OCI-LY7 (cell line): ENCODE data around the gene COL5A1. TPM values are rescaled to one million over a fixed set of nuclear protein-coding genes. Genes with fewer than 3 reads are reported as not detected.

Experiments
- BruUV-seq: library from RNA; stranded (reverse); fragments of 400-500 nt; replicated peaks from 2 replicates; lab custom pipeline; 2021; lab: Mats Ljungman, UMichigan
- CTCF ChIA-PET: fragments of 300-600 bp; sonication (Branson Sonifier 250); formaldehyde crosslinking; loops from one replicate; lab custom pipeline; 2022; ENCODE audit warnings: antibody characterized with exemption; ENCODE audit not compliant: unreplicated experiment; lab: Charles Lee
- POLR2A ChIA-PET: fragments of 300-600 bp; sonication (Branson Sonifier 250); formaldehyde crosslinking; loops from one replicate; lab custom pipeline; 2022; ENCODE audit warnings: antibody characterized with exemption; lab: Charles Lee
- DNase-seq: peaks from one replicate; pipeline ENCODE4 v3.0.0-alpha.2; 2015; ENCODE audit warnings: low spot score
- H2AFZ ChIP-seq: fragments of 200-600 bp; sonication (generic), shearing (Covaris generic); 2 replicates; pipeline ENCODE4 v1.6.1; 2014; ENCODE audit warnings: mild to moderate bottlenecking, antibody characterized with exemption, low read length, moderate library complexity
- H3K27ac ChIP-seq: fragments of 200-600 bp; sonication (generic); 2 replicates; pipeline ENCODE4 v1.5.1; 2014; ENCODE audit warnings: mixed run types, low read depth, mild to moderate bottlenecking, moderate library complexity, low read length, inconsistent platforms; ENCODE audit not compliant: poor library complexity, severe bottlenecking
- H3K36me3 ChIP-seq: fragments of 200-600 bp; sonication (generic); 2 replicates; pipeline ENCODE4 v1.6.1; 2014; ENCODE audit warnings: mild to moderate bottlenecking, antibody characterized with exemption, low read length, moderate library complexity, mixed read lengths; ENCODE audit not compliant: insufficient read depth
- H3K4me1 ChIP-seq: fragments of 200-600 bp; sonication (generic); 2 replicates; pipeline ENCODE4 v1.5.1; 2014; ENCODE audit warnings: mild to moderate bottlenecking, low read length; ENCODE audit not compliant: insufficient read depth, poor library complexity, severe bottlenecking
- H3K4me2 ChIP-seq: fragments of 200-600 bp; sonication (generic); 2 replicates; pipeline ENCODE4 v1.6.1; 2014; ENCODE audit warnings: mild to moderate bottlenecking, low read length
- H3K4me3 ChIP-seq: fragments of 200-600 bp; sonication (generic); 2 replicates; pipeline ENCODE4 v1.5.1; 2014; ENCODE audit warnings: mild to moderate bottlenecking, low read depth, low read length; ENCODE audit not compliant: poor library complexity, severe bottlenecking
- H3K79me2 ChIP-seq: fragments of 200-600 bp; sonication (generic); 2 replicates; pipeline ENCODE4 v1.6.1; 2016; ENCODE audit warnings: low read depth, mild to moderate bottlenecking, low read length, moderate library complexity, mixed read lengths; ENCODE audit not compliant: insufficient read depth
- H3K9me2 ChIP-seq: fragments of 200-600 bp; sonication (generic); 2 replicates; pipeline ENCODE4 v1.6.1; 2016; ENCODE audit warnings: mild to moderate bottlenecking, low read length, mixed read lengths; ENCODE audit not compliant: insufficient read depth
- H3K9me3 ChIP-seq: fragments of 200-600 bp; sonication (generic); 2 replicates; pipeline ENCODE4 v1.6.1; 2014; ENCODE audit warnings: mild to moderate bottlenecking, mixed run types, low read length, mixed read lengths
- H4K20me1 ChIP-seq: fragments of 200-600 bp; sonication (generic); 2 replicates; pipeline ENCODE4 v1.6.1; 2014; ENCODE audit warnings: mild to moderate bottlenecking, antibody characterized with exemption, low read length, moderate library complexity, mixed read lengths; ENCODE audit not compliant: insufficient read depth
- EZH2phosphoT487 ChIP-seq: fragments of 200-600 bp; sonication (generic); IDR thresholded peaks from 2 replicates; pipeline ENCODE4 v1.6.1; 2018; ENCODE audit warnings: low read depth, borderline replicate concordance, mild to moderate bottlenecking, mixed run types, antibody characterized with exemption, low read length, moderate library complexity, mixed read lengths
- intact Hi-C: fragments of 100-400 bp; cut with micrococcal nuclease; formaldehyde crosslinking; loops from one replicate; pipeline ENCODE4 v1.10.0; 2022; ENCODE audit not compliant: unreplicated experiment
- total RNA-seq, 2 experiments: library from RNA; depleted of rRNA in 1 of 2; stranded (reverse); fragments of >200 nt in 1 of 2; shearing (Covaris generic) in 1 of 2; gene quantifications; 2 replicates each; pipeline ENCODE4 v1.2.3, GENCODE V29; 2014 to 2022
- TF ChIP-seq, protein P1 (sequence below): fragments of 200-600 bp; sonication (generic); conservative IDR thresholded peaks from 2 replicates; pipeline ENCODE4 v1.5.1; 2014; ENCODE audit warnings: mild to moderate bottlenecking, antibody characterized with exemption, low read length, moderate library complexity, mixed read lengths

The COL5A1 gene
- total RNA-seq, 2 experiments from 2014 or later: 12.2 to 28.6 TPM

DNA sequence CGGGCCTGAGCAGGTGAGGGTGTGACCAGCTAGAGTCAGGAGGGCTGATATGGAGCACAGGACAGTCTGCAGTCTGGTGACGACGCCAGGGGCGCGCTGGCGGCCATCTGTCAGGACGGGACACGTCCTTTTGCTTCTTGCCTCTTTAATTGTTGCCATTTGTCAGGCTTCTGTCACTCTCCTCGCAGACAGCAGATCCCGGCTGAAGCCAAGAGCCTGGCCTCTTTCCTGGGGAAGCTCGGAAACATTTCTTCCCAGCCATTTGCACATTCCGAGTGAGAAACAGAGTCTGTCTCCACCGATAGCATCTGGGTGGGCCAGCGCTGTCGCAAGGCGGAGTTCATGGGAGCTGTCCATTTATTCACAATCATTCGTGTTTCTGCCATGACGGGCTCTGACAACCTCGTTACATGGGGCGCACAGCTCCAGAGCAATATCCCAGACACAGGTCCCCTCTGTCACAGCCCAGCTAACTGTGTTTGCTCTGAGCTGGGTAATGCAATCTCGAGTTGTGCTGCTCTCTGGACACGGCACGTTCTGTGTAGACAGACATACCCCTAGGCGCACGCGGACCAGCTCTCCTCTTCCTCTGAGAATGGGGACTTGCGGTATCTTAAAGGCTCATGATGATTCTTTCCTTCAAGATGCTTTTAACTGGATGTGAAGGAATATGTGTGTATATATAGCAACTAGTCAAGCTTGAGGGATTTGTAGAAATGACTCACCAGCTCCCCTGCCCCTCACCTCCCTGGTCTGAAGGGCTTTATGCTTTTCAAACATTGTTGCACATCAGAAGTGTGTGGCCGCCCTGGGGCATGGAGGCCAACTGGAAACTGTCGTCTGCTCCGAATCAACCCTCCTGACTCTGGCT, 133.7 kb downstream of the COL5A1 start:
- Histone ChIP-seq H4K20me1 (no peaks in the 10 kb centered on the region), H3K4me1 (peaks cover 24% of the 10 kb centered on the region), H3K4me2 (no peak overlapping the region), H3K9me2 (no peaks in the 10 kb centered on the region), H3K9me3 (no peaks in the 10 kb centered on the region), H3K4me3 (no peak overlapping the region), H3K27ac (no peak overlapping the region), H3K79me2 (no peaks in the 10 kb centered on the region), H3K36me3 (no peaks in the 10 kb centered on the region), H2AFZ (no peak overlapping the region)
- no peak for DNase-seq
- POLR2A ChIA-PET: no interaction called here
- CTCF ChIA-PET: no interaction called here
- TF ChIP-seq, protein P1, sequence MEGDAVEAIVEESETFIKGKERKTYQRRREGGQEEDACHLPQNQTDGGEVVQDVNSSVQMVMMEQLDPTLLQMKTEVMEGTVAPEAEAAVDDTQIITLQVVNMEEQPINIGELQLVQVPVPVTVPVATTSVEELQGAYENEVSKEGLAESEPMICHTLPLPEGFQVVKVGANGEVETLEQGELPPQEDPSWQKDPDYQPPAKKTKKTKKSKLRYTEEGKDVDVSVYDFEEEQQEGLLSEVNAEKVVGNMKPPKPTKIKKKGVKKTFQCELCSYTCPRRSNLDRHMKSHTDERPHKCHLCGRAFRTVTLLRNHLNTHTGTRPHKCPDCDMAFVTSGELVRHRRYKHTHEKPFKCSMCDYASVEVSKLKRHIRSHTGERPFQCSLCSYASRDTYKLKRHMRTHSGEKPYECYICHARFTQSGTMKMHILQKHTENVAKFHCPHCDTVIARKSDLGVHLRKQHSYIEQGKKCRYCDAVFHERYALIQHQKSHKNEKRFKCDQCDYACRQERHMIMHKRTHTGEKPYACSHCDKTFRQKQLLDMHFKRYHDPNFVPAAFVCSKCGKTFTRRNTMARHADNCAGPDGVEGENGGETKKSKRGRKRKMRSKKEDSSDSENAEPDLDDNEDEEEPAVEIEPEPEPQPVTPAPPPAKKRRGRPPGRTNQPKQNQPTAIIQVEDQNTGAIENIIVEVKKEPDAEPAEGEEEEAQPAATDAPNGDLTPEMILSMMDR: no peak
- no peak for TF ChIP-seq EZH2phosphoT487
- no TSS peak for BruUV-seq
- intact Hi-C loops: no loop called here

DNA sequence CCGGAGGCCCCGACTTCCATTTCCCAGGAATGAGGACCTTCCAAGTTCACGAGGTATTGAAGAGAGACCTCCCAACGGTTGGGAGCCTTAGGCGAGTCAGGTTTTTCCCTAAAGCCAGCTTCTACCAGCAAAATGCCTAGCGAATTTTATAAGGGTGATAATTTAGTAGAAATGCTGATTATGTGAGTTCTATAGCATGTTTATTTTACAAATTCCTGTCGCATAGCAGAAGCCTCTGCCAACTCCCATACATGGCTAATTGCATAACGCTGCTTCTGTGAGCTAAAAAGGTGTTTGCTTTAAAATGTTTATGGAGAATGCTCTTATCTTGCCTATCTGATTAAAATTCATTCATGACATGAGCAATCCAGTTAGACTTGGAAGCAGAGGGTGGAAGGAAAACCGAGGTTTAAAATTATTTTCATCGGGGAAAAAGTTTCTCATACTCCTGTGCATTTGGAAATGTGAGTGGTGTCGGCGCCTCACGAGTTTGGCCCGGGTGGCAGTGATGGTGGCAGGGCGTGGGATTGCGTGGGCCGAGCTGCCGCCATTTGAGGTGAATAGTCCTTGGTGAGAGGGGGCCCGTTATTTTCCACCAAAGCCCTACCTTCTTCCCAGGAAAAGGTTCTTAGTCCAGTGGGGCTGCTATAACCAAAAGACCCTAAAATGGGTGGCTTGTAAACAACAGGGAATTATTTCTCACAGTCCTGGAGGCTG, 134.6 kb downstream of the COL5A1 start:
- TF ChIP-seq, protein P1: no peak
- no peak for TF ChIP-seq EZH2phosphoT487
- Histone ChIP-seq H3K79me2 (no peaks in the 10 kb centered on the region), H3K9me2 (no peaks in the 10 kb centered on the region), H4K20me1 (no peaks in the 10 kb centered on the region), H3K4me1 (peaks cover 15% of the 10 kb centered on the region), H3K4me2 (no peak overlapping the region), H3K9me3 (no peaks in the 10 kb centered on the region), H3K4me3 (no peak overlapping the region), H3K27ac (no peak overlapping the region), H3K36me3 (no peaks in the 10 kb centered on the region), H2AFZ (no peak overlapping the region)
- no peak for DNase-seq
- intact Hi-C loops: no loop called here
- POLR2A ChIA-PET: no interaction called here
- CTCF ChIA-PET: no interaction called here
- no TSS peak for BruUV-seq

DNA sequence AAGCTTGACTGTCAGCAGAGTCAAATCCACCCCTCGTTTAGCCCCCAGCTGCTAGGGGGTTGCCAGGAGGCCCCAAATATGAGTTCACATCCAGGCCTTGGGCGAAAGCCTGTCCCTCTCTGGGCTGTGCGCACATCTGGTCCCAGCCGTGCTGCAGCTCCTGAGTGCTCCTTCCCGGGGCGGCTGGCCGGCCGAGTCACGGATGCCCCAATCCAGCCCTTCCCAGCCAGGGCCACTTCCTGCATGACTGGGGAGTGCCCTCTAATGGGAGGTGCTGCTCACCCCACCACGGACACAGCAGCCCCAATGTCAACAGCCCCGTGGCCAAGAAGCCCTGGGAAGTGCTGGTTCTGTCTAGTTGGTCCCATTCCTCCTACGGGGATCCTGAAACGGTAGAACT, 135.6 kb downstream of the COL5A1 start:
- no peaks in the 10 kb centered on the region for H3K9me2 ChIP-seq
- POLR2A ChIA-PET: no interaction called here
- no peak overlapping the region for H3K4me2 ChIP-seq
- H2AFZ ChIP-seq: no peak overlapping the region
- BruUV-seq: no TSS peak
- no peak for TF ChIP-seq EZH2phosphoT487
- CTCF ChIA-PET: no interaction called here
- H3K27ac ChIP-seq: no peak overlapping the region
- intact Hi-C loops: no loop called here
- no peak for DNase-seq
- H4K20me1 ChIP-seq: no peaks in the 10 kb centered on the region
- H3K79me2 ChIP-seq: no peaks in the 10 kb centered on the region
- no peak overlapping the region for H3K4me3 ChIP-seq
- H3K36me3 ChIP-seq: no peaks in the 10 kb centered on the region
- no peaks in the 10 kb centered on the region for H3K9me3 ChIP-seq
- H3K4me1 ChIP-seq: peaks cover 6% of the 10 kb centered on the region
